WTC11 (cell line): ENCODE data around the gene TNIP1.

Source experiments
- ATF1 ChIP-seq: sonication (generic); formaldehyde crosslinking; IDR thresholded peaks from 2 replicates; pipeline ENCODE4 v1.8.1; 2023; ENCODE audit warnings: mild to moderate bottlenecking, moderate library complexity, missing genetic modification reagents
- GTF2I ChIP-seq: fragments of 250-450 bp; sonication (Bioruptor Pico); conservative IDR thresholded peaks from 2 replicates; pipeline ENCODE4 v1.4.0; 2021; ENCODE audit warnings: mild to moderate bottlenecking
- JUN ChIP-seq: sonication (generic); formaldehyde crosslinking; IDR thresholded peaks from 2 replicates; pipeline ENCODE4 v1.8.0; 2023; ENCODE audit warnings: mild to moderate bottlenecking, missing genetic modification reagents
- NFYB ChIP-seq: sonication (generic); formaldehyde crosslinking; conservative IDR thresholded peaks from 2 replicates; pipeline ENCODE4 v1.8.0; 2022; ENCODE audit warnings: low read depth, missing genetic modification reagents
- OVOL2 ChIP-seq: fragments of 250-450 bp; sonication (Bioruptor Pico); IDR thresholded peaks from 2 replicates; pipeline ENCODE4 v1.9.0; 2021; ENCODE audit warnings: mild to moderate bottlenecking, borderline replicate concordance
- TCF7 ChIP-seq: sonication (generic); formaldehyde crosslinking; IDR thresholded peaks from 2 replicates; pipeline ENCODE4 v1.8.0; 2022; ENCODE audit warnings: mild to moderate bottlenecking, low read depth, missing genetic modification reagents, moderate library complexity
- ZBTB21 ChIP-seq: sonication (generic); formaldehyde crosslinking; IDR thresholded peaks from 2 replicates; pipeline ENCODE4 v1.8.1; 2023; ENCODE audit warnings: mild to moderate bottlenecking, missing genetic modification reagents, borderline replicate concordance
- TF ChIP-seq, protein P1 (sequence below): fragments of 200-600 bp; IDR thresholded peaks from 2 replicates; pipeline ENCODE4 v1.8.0; 2022; ENCODE audit warnings: antibody characterized with exemption
- TF ChIP-seq, protein P2 (sequence below): sonication (generic); formaldehyde crosslinking; IDR thresholded peaks from 2 replicates; pipeline ENCODE4 v1.8.1; 2023; ENCODE audit warnings: mild to moderate bottlenecking, missing genetic modification reagents, moderate library complexity
- TF ChIP-seq, protein P3 (sequence below): sonication (generic); formaldehyde crosslinking; IDR thresholded peaks from 2 replicates; pipeline ENCODE4 v1.8.0; 2023; ENCODE audit warnings: mild to moderate bottlenecking, missing genetic modification reagents

DNA sequence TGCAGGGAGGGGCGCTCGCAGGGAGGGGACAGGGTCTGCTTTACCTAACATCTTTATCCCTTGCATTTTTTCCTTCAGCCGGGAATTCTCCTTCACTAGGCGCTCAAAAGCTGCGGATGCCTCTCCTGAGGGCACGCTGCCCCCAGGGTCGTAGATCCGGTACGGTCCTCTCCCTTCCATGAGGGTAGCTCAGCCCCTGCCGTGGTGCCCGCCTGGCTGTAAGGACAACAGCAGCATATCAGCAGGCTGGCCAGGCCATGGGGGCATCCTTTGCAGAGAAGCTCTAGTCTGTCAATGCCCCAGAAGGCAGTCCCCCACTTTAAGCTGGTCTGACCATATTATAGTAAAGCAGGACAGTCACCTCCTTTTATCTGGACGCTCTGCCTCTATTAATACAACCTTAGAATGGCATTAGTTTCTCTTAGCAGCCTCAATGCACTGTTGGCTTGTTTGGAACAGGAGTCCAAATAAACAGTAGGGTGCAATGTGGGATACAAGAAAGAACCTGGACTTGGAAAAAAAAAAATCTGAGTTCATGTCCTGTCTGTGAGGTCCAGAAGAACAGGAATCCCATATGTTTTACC, 15.8 kb downstream of the TNIP1 start:
- no peak for TF ChIP-seq NFYB (CRISPR knock-in tag)
- TF ChIP-seq, protein P1, sequence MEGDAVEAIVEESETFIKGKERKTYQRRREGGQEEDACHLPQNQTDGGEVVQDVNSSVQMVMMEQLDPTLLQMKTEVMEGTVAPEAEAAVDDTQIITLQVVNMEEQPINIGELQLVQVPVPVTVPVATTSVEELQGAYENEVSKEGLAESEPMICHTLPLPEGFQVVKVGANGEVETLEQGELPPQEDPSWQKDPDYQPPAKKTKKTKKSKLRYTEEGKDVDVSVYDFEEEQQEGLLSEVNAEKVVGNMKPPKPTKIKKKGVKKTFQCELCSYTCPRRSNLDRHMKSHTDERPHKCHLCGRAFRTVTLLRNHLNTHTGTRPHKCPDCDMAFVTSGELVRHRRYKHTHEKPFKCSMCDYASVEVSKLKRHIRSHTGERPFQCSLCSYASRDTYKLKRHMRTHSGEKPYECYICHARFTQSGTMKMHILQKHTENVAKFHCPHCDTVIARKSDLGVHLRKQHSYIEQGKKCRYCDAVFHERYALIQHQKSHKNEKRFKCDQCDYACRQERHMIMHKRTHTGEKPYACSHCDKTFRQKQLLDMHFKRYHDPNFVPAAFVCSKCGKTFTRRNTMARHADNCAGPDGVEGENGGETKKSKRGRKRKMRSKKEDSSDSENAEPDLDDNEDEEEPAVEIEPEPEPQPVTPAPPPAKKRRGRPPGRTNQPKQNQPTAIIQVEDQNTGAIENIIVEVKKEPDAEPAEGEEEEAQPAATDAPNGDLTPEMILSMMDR: no peak
- no peak for TF ChIP-seq JUN (CRISPR knock-in tag)
- no peak for TF ChIP-seq TCF7 (CRISPR knock-in tag)
- TF ChIP-seq, protein P2, sequence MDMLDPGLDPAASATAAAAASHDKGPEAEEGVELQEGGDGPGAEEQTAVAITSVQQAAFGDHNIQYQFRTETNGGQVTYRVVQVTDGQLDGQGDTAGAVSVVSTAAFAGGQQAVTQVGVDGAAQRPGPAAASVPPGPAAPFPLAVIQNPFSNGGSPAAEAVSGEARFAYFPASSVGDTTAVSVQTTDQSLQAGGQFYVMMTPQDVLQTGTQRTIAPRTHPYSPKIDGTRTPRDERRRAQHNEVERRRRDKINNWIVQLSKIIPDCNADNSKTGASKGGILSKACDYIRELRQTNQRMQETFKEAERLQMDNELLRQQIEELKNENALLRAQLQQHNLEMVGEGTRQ (CRISPR knock-in tag): no peak
- no peak for TF ChIP-seq OVOL2 (CRISPR knock-in tag)
- no peak for TF ChIP-seq ATF1
- TF ChIP-seq, protein P3, sequence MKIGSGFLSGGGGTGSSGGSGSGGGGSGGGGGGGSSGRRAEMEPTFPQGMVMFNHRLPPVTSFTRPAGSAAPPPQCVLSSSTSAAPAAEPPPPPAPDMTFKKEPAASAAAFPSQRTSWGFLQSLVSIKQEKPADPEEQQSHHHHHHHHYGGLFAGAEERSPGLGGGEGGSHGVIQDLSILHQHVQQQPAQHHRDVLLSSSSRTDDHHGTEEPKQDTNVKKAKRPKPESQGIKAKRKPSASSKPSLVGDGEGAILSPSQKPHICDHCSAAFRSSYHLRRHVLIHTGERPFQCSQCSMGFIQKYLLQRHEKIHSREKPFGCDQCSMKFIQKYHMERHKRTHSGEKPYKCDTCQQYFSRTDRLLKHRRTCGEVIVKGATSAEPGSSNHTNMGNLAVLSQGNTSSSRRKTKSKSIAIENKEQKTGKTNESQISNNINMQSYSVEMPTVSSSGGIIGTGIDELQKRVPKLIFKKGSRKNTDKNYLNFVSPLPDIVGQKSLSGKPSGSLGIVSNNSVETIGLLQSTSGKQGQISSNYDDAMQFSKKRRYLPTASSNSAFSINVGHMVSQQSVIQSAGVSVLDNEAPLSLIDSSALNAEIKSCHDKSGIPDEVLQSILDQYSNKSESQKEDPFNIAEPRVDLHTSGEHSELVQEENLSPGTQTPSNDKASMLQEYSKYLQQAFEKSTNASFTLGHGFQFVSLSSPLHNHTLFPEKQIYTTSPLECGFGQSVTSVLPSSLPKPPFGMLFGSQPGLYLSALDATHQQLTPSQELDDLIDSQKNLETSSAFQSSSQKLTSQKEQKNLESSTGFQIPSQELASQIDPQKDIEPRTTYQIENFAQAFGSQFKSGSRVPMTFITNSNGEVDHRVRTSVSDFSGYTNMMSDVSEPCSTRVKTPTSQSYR (CRISPR knock-in tag): no peak
- TF ChIP-seq ZBTB21 (CRISPR knock-in tag): no peak
- TF ChIP-seq GTF2I (CRISPR knock-in tag): no peak
